Choroid plexus epithelial cell (primary cell): ENCODE data around the gene MSL2.
"Not testable (repeated sequence)": the region's sequence is repeated elsewhere in the genome, so short reads cannot be mapped to it uniquely, and the experiment has no call there.

ENCODE experiments used
- DNase-seq: peaks from one replicate; pipeline ENCODE4 v3.0.0-alpha.2; 2010; ENCODE audit warnings: low read depth
- H3K4me3 ChIP-seq: 2 replicates; pipeline ENCODE4 v1.5.1; 2011; ENCODE audit warnings: low read depth, mild to moderate bottlenecking, control low read depth, low read length, moderate library complexity
- TF ChIP-seq, protein P1 (sequence below): conservative IDR thresholded peaks from 2 replicates; pipeline ENCODE4 v1.5.1; 2011; ENCODE audit warnings: low read depth, mild to moderate bottlenecking, control low read depth, inconsistent platforms, low read length, moderate library complexity

MSL2 gene

DNA sequence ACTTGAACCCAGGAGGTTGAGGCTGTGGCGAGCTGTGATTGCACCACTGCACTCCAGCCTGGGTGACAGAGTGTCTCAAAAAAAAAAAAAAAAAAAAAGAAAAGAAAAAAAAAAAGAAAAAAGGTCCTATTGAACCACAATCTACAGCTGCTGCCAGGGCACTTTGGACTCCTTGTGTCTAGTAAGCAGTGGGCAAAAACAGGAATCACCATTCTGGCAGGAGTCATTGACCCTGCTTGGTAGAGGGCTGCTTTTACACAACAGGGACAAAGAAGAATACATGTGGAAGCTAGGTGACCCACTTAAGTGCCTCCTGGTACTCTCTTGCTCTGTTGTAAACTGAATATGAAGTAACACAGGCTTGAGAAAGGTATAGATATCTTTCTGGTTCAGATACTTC lies 39.4 kb upstream of the MSL2 start:
- TF ChIP-seq, protein P1, sequence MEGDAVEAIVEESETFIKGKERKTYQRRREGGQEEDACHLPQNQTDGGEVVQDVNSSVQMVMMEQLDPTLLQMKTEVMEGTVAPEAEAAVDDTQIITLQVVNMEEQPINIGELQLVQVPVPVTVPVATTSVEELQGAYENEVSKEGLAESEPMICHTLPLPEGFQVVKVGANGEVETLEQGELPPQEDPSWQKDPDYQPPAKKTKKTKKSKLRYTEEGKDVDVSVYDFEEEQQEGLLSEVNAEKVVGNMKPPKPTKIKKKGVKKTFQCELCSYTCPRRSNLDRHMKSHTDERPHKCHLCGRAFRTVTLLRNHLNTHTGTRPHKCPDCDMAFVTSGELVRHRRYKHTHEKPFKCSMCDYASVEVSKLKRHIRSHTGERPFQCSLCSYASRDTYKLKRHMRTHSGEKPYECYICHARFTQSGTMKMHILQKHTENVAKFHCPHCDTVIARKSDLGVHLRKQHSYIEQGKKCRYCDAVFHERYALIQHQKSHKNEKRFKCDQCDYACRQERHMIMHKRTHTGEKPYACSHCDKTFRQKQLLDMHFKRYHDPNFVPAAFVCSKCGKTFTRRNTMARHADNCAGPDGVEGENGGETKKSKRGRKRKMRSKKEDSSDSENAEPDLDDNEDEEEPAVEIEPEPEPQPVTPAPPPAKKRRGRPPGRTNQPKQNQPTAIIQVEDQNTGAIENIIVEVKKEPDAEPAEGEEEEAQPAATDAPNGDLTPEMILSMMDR: no peak
- no peak overlapping the region for H3K4me3 ChIP-seq
- no peak for DNase-seq

DNA sequence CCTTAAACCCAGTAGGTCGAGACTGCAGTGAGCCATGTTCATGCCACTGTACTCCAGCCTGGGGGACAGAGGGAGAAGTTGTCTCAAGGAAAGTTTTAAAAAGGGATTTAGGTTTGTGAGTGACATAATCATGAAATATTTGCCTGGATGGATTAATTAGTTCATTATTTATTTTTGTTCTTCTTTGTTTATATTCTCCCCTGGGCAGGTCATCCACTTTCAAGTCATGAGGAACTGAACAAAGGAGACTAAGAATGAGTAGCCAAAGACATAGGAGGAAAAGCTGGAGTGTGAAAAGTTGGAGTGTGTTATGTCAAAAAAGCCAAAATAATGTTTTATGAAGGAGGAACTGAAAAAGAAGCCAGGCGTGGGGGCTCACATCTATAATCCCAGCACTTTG lies 36.3 kb upstream of the MSL2 start:
- DNase-seq: no peak
- TF ChIP-seq, protein P1: no peak
- no peak overlapping the region for H3K4me3 ChIP-seq

DNA sequence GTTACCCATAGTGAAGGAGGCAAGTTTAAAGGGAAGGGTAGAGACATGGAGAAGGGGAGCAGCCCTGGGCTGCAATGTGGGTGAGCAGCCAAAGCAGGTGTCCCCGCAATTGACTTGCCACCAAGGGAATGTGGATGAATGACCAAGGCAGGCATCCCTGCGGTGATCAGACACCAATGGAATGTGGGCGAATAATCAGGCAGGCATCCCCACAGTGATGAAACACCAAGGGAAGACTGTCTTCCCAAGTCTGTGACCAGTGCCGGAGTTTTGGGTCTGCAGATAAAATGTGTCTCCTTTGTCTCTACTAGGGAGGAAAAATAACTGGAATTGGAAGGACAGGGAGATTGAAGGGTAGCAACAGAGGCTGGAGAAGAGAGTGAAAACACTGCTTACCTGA lies 26.6 kb upstream of the MSL2 start:
- H3K4me3 ChIP-seq, DNase-seq: not testable (repeated sequence)

DNA sequence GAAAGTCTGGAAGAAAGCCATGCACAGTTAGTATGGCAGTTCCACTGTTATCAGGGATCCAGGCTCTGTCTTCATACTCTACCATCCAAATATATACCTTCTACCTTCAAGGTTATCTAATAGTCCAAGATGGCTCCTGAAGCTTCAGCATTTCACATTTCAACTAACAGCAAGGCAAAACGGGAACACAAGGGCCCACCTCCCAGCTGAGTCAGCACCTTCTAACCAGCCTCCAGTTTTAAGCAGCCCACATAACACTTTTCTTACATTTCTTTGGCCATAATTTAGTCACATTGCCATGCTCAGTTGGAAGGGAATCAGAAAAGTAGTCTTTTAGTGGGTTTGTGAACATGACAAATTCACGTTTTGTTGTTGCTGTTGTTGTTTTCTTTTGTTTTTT lies 15.4 kb upstream of the MSL2 start:
- TF ChIP-seq, protein P1: no peak
- no peak for DNase-seq
- no peak overlapping the region for H3K4me3 ChIP-seq

DNA sequence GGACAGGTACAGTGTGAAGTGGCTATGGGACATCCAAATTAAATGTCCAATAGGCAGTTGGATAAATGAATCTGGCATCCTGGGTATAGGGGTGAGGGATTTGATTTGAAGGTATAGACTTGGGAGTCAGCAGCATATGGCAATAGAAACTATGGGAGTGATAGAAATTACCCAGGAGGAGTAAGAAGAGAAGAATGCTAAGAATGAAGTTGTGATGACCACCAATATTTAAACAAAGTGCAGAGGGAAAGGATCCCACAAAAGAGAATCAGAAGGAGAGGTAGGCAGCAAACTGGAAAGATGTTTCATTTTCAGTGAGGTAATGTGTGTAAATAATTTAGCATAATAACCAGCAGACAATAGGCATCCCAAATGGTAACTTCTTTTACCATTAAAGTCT lies 13.8 kb upstream of the MSL2 start:
- peak; percentile 58 for DNase-seq
- TF ChIP-seq, protein P1: no peak
- no peak overlapping the region for H3K4me3 ChIP-seq

DNA sequence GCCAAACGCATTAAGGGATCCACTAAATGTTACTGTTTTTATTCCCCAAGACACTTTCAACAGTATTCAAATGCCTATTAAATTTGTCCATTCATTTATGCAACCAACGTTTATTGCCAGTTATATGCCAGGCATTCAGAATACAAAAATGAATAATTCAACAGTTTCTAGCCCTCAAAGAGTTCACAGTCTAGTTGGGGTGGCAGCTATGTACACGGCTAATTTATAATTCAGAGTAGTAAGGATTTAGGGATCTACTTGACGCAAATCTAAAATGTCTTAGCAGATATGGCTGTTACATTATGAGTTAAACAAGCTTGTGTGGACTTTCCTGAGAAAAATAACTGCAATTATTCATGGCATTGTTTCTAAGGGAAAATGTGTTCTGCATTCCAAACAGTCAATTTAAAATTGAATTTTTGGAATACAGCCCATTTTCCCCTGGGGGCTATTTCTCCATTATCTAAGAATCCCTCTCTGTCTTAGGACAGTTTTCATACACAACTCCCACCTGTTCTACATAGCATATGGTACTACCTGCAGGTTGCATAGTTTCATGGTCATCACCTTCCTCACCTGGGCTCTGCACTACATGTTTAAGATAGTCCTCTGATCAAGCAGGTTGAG lies 11.5 kb upstream of the MSL2 start:
- no peak for DNase-seq
- H3K4me3 ChIP-seq: no peak overlapping the region
- TF ChIP-seq, protein P1: no peak

DNA sequence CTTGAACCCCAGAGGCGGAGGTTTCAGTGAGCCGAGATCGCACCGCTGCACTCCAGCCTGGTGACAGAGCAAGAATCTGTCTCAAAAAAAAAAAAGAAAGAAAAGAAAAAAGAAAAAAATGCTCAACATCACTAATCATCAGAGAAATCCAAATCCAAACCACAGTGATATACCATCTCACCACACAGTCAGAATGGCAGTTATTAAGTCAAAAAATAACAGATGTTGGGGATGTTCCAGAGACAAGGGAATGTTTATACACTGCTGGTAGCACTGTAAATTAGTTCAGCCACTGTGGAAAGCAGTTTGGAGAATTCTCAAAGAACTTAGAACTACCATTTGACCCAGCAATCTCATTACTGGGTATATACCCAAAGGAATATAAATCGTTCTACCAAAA lies 3.1 kb upstream of the MSL2 start:
- not testable (repeated sequence) for H3K4me3 ChIP-seq, DNase-seq

DNA sequence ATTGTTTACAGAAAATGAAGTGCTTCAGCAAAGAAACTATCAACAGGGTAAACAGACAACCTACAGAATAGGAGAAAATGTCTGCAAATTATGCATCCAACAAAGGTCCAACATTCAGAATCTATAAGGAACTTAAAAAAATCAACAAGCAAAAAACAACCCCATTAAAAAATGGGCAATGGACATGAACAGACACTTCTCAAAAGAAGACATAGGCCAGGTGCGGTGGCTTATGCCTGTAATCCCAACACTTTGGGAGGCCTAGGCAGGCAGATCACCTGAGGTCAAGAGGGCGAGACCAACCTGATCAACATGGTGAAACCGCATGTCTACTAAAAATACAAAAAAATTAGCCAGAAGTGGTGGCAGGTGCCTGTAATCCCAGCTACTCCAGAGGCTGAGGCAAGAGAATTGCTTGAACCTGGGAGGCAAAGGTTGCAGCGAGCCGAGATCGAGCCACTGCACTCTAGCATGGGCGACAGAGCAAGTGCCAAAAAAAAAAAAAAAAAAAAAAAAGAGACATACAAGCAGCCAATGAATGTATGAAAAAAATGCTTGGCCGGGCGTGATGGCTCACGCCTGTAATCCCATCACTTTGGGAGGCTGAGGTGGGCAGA lies 2.4 kb upstream of the MSL2 start:
- DNase-seq, H3K4me3 ChIP-seq: not testable (repeated sequence)
